ENCODE measurements around the gene PKMYT1.

DNA sequence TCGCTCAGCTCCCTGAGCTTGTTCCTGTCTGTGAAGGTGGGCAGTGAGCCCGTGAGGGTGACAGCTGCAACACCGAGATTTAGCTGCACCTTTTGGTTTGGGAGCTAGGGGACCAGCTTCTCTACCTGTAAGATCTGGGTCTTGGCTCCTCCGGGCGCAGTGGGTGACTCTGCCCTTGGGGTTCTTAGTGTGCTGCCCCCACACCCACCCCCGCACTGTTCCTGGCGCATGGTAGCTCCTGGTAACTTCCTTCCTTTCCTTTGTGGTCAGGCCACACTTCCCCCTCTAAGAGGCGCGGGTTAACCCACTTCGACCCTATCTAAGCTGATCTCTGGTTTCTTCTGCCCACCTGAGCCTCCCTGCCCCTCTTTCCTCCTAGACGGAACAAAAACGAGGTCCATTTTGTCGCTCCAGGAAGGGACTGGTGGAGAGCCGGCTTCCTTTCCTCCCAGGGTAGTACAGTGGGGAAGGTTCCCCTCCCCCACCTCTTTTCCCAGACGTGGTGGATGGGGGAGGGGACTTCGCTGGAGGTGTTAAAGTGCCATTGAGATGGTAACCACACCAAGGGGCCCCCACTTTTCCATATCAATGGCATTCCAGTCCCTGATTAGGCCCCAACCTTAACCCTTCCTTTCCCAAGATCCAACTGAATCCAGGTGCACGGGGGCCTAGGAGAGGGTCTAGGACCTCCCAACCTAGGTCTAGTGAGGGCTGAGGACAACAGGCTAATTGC lies 27.9 kb upstream of the PKMYT1 start:
- no peak for TF ChIP-seq CTCF (conservative IDR thresholded peaks at IDR 0.05; ENCODE audit: low read length)
- TF ChIP-seq EZH2phosphoT487 (IDR thresholded peaks at IDR 0.05; ENCODE audit: borderline replicate concordance): no peak
